Liver (tissue), 9 donors: ENCODE results near the gene GNG8. TPM values are rescaled to one million over a fixed set of nuclear protein-coding genes. Genes with fewer than 3 reads are reported as not detected.
A peak's percentile ranks its signal among the peaks of the same experiment; 100 is the strongest.

Experiments
- DNase-seq: peaks from one replicate; pipeline ENCODE4 v3.0.0-alpha.2; 2017; ENCODE audit warnings: low spot score
- H3K27ac ChIP-seq, 2 donors: one replicate each; pipeline ENCODE4 v1.7.0; 2013; ENCODE audit warnings: inconsistent platforms in 2 of 2, low read length in 2 of 2, control low read depth in 1 of 2, low read depth in 1 of 2, mild to moderate bottlenecking in 1 of 2
- H3K27me3 ChIP-seq, 4 donors: one replicate each; pipeline versions ENCODE4 v1.6.1 to v1.7.0; 2013; ENCODE audit warnings: low read length in 3 of 4, inconsistent platforms in 1 of 4, mild to moderate bottlenecking in 1 of 4, moderate library complexity in 1 of 4; ENCODE audit not compliant: control insufficient read depth in 4 of 4, insufficient read depth in 4 of 4
- H3K36me3 ChIP-seq, 4 donors: one replicate each; pipeline versions ENCODE4 v1.6.1 to v1.7.0; 2013; ENCODE audit warnings: low read length in 3 of 4, mild to moderate bottlenecking in 3 of 4, low read depth in 1 of 4, moderate library complexity in 1 of 4; ENCODE audit not compliant: control insufficient read depth in 4 of 4, insufficient read depth in 3 of 4
- H3K4me1 ChIP-seq, 4 donors: one replicate each; pipeline versions ENCODE4 v1.6.1 to v1.7.0; 2013; ENCODE audit warnings: low read length in 3 of 4, mild to moderate bottlenecking in 3 of 4, moderate library complexity in 1 of 4; ENCODE audit not compliant: control insufficient read depth in 4 of 4, insufficient read depth in 4 of 4
- H3K4me3 ChIP-seq, 3 donors: one replicate each; pipeline versions ENCODE4 v1.6.1 to v1.7.0; 2013; ENCODE audit warnings: low read length in 3 of 3, control low read depth in 1 of 3, low read depth in 1 of 3, mild to moderate bottlenecking in 1 of 3
- H3K9ac ChIP-seq, 2 donors: one replicate each; pipeline ENCODE4 v1.7.0; 2013; ENCODE audit warnings: low read length in 2 of 2, mild to moderate bottlenecking in 2 of 2, moderate library complexity in 2 of 2, control low read depth in 1 of 2, low read depth in 1 of 2
- H3K9me3 ChIP-seq, 4 donors: one replicate each; pipeline versions ENCODE4 v1.6.1 to v1.7.0; 2013; ENCODE audit warnings: low read length in 3 of 4; ENCODE audit not compliant: control insufficient read depth in 4 of 4
- ATF3 ChIP-seq: IDR thresholded peaks from 2 replicates; pipeline ENCODE4 v1.6.1; 2016; ENCODE audit warnings: antibody characterized with exemption
- CTCF ChIP-seq: fragments of 150-350 bp; IDR thresholded peaks from 2 replicates; pipeline ENCODE4 v1.5.1; 2017; ENCODE audit warnings: improper control_type of control experiment, low read depth, low read length; ENCODE audit not compliant: missing input control
- EGR1 ChIP-seq, 2 donors: IDR thresholded peaks; 2 replicates each; pipeline ENCODE4 v1.6.1; 2016 to 2018; ENCODE audit warnings: antibody characterized with exemption in 2 of 2, low read depth in 2 of 2
- FOXA1 ChIP-seq: IDR thresholded peaks from 2 replicates; pipeline ENCODE4 v1.6.1; 2016; ENCODE audit warnings: antibody characterized with exemption
- FOXA2 ChIP-seq: IDR thresholded peaks from 2 replicates; pipeline ENCODE4 v1.6.1; 2016; ENCODE audit warnings: antibody characterized with exemption
- GABPA ChIP-seq, 2 donors: IDR thresholded peaks in 1 of 2; conservative IDR thresholded peaks in 1 of 2; 2 replicates each; pipeline ENCODE4 v1.6.1; 2016; ENCODE audit warnings: antibody characterized with exemption in 2 of 2, mild to moderate bottlenecking in 1 of 2, moderate library complexity in 1 of 2
- HNF4A ChIP-seq, 2 donors: conservative IDR thresholded peaks; 2 replicates each; pipeline ENCODE4 v1.6.1; 2016; ENCODE audit warnings: antibody characterized with exemption in 2 of 2, mild to moderate bottlenecking in 2 of 2
- JUND ChIP-seq, 2 donors: IDR thresholded peaks; 2 replicates each; pipeline ENCODE4 v1.6.1; 2016; ENCODE audit warnings: antibody characterized with exemption in 2 of 2
- MAX ChIP-seq: IDR thresholded peaks from 2 replicates; pipeline ENCODE4 v1.6.1; 2016; ENCODE audit warnings: antibody characterized with exemption
- NR2F2 ChIP-seq: IDR thresholded peaks from 2 replicates; pipeline ENCODE4 v1.6.1; 2016; ENCODE audit warnings: antibody characterized with exemption
- RAD21 ChIP-seq, 2 donors: IDR thresholded peaks; 2 replicates each; pipeline ENCODE4 v1.6.1; 2016; ENCODE audit warnings: antibody characterized with exemption in 2 of 2, mild to moderate bottlenecking in 2 of 2
- REST ChIP-seq: IDR thresholded peaks from 2 replicates; pipeline ENCODE4 v1.6.1; 2016; ENCODE audit warnings: antibody characterized with exemption, mild to moderate bottlenecking
- RXRA ChIP-seq, 2 donors: IDR thresholded peaks; 2 replicates each; pipeline ENCODE4 v1.6.1; 2017 to 2018; ENCODE audit warnings: antibody characterized with exemption in 2 of 2, mild to moderate bottlenecking in 1 of 2
- SP1 ChIP-seq: IDR thresholded peaks from 2 replicates; pipeline ENCODE4 v1.6.1; 2018; ENCODE audit warnings: antibody characterized with exemption, mild to moderate bottlenecking
- TAF1 ChIP-seq: conservative IDR thresholded peaks from 2 replicates; pipeline ENCODE4 v1.6.1; 2016; ENCODE audit warnings: antibody characterized with exemption, mild to moderate bottlenecking
- YY1 ChIP-seq: IDR thresholded peaks from 2 replicates; pipeline ENCODE4 v1.6.1; 2016; ENCODE audit warnings: antibody characterized with exemption, mild to moderate bottlenecking
- WGBS: extraction: QIAGEN DNeasy Blood & Tissue Kit; methylation state at CpG from one replicate; pipeline ENCODE4 v1.1.7; 2013; 5-methylcytosine and 5-hydroxymethylcytosine counted together
- polyA plus RNA-seq, 2 donors: library from polyadenylated mRNA; stranded (reverse) in 1 of 2; unstranded in 1 of 2; fragments of 200-250 nt in 1 of 2; fragments of >200 nt in 1 of 2; fragmentation: Nextera tagmentation in 1 of 2; extraction: Ambion mirVana in 1 of 2; gene quantifications; one replicate each; pipeline versions ENCODE4 v1.2.1 to v1.2.3, GENCODE V29; 2013 to 2015
- total RNA-seq, 2 donors: library from RNA; depleted of rRNA; stranded (reverse); fragments of >200 nt; gene quantifications; one replicate each; pipeline ENCODE4 v1.2.3, GENCODE V29; 2014
- donor health status: healthy.
- donor health status: healthy.
- donor health status: healthy.
- donor health status: healthy.
- donor health status: healthy.

GNG8 gene
- total and polyA plus RNA-seq, 4 donors, result not detected

- Histone ChIP-seq H3K27ac (peak within 1 kb of the TSS; percentile 62 to 75), H3K4me1 (peaks cover 0 to 3% (median 0%) of the 10 kb centered on the region in 4 donors), H3K27me3 (no peaks in the 10 kb centered on the region), H3K9me3 (no peaks in the 10 kb centered on the region), H3K4me3 (peak within 1 kb of the TSS in 1 of 3 donors; percentile 11), H3K36me3 (no peaks in the 10 kb centered on the region), H3K9ac (no peak within 1 kb of the TSS)
- TF ChIP-seq GABPA (IDR thresholded peaks at IDR 0.05 in 1 of 2, conservative IDR thresholded peaks at IDR 0.05 in 1 of 2), result no peak
- TF ChIP-seq RXRA (IDR thresholded peaks at IDR 0.05), result peak; percentile 12 to 18
- TF ChIP-seq FOXA2, result no peak
- TF ChIP-seq EGR1 (IDR thresholded peaks at IDR 0.05; ENCODE audit: low read depth in 2 of 2), result no peak
- peak; percentile 38 for TF ChIP-seq SP1
- no peak for TF ChIP-seq JUND (IDR thresholded peaks at IDR 0.05)
- TF ChIP-seq HNF4A (conservative IDR thresholded peaks at IDR 0.05), result no peak
- TF ChIP-seq ATF3, result no peak
- peak; percentile 33 for TF ChIP-seq NR2F2
- no peak for TF ChIP-seq TAF1
- TF ChIP-seq RAD21 (IDR thresholded peaks at IDR 0.05), result no peak
- 39% methylated on average over 13 of the region's 13 CpGs for WGBS
- DNase-seq, result no peak
Measured at GRCh38 chr19:46624958-46625661, 10.9 kb downstream of the GNG8 start, which contains the start of gene PTGIR. TSS of gene PTGIR (minus strand) at chr19:46625089. CDS start at chr19:46624225, 864 bp downstream.

- H3K4me3 ChIP-seq, result peak overlapping the region in 1 of 3 donors; percentile 11
- H3K9me3 ChIP-seq, result no peaks in the 10 kb centered on the region
- H3K27me3 ChIP-seq, result no peaks in the 10 kb centered on the region
- no peak for DNase-seq
- peak overlapping the region; percentile 25 to 56 for H3K27ac ChIP-seq
- no peak overlapping the region for H3K9ac ChIP-seq
- H3K36me3 ChIP-seq, result no peaks in the 10 kb centered on the region
- WGBS, result 81% methylated on average over 35 of the region's 35 CpGs
- peaks cover 0 to 3% (median 0%) of the 10 kb centered on the region in 4 donors for H3K4me1 ChIP-seq
- TF ChIP-seq MAX, result no peak
- TF ChIP-seq CTCF, result no peak
- no peak for TF ChIP-seq HNF4A (conservative IDR thresholded peaks at IDR 0.05)
- no peak for TF ChIP-seq SP1
- no peak for TF ChIP-seq FOXA1
- TF ChIP-seq FOXA2, result no peak
- TF ChIP-seq NR2F2, result no peak
- TF ChIP-seq YY1, result no peak
- no peak for TF ChIP-seq RXRA (IDR thresholded peaks at IDR 0.05)
- no peak for TF ChIP-seq REST
- no peak for TF ChIP-seq ATF3
- no peak for TF ChIP-seq EGR1 (IDR thresholded peaks at IDR 0.05; ENCODE audit: low read depth in 2 of 2)
Measured at GRCh38 chr19:46623915-46624502, 12.0 kb downstream of the GNG8 start.
